H9 (cell line): ENCODE results near the gene UBE3A. TPM values are rescaled to one million over a fixed set of nuclear protein-coding genes. Genes with fewer than 3 reads are reported as not detected.

Experiments used
- DNase-seq: peaks from one replicate; pipeline ENCODE4 v3.0.0-alpha.2; 2017
- H2AFZ ChIP-seq: one replicate; pipeline ENCODE4 v1.6.1; 2013; ENCODE audit warnings: mild to moderate bottlenecking, low read length, control low read depth, moderate library complexity
- H2AK5ac ChIP-seq: 2 replicates; pipeline ENCODE4 v1.6.1; 2013; ENCODE audit warnings: low read length, control low read depth, mixed read lengths; ENCODE audit not compliant: insufficient read length
- H2BK120ac ChIP-seq: one replicate; pipeline ENCODE4 v1.6.1; 2013; ENCODE audit warnings: low read depth, mild to moderate bottlenecking, low read length, control low read depth, inconsistent platforms; ENCODE audit not compliant: poor library complexity, severe bottlenecking
- H2BK12ac ChIP-seq: 2 replicates; pipeline ENCODE4 v1.6.1; 2013; ENCODE audit warnings: low read length, control low read depth, mixed read lengths, low read depth; ENCODE audit not compliant: insufficient read length
- H2BK15ac ChIP-seq: 2 replicates; pipeline ENCODE4 v1.6.1; 2013; ENCODE audit warnings: low read depth, low read length, control low read depth
- H2BK20ac ChIP-seq: one replicate; pipeline ENCODE4 v1.6.1; 2013; ENCODE audit warnings: low read depth, mild to moderate bottlenecking, low read length, control low read depth, inconsistent platforms; ENCODE audit not compliant: poor library complexity, severe bottlenecking
- H2BK5ac ChIP-seq: 2 replicates; pipeline ENCODE4 v1.6.1; 2013; ENCODE audit warnings: low read length, control low read depth, mixed read lengths; ENCODE audit not compliant: insufficient read length
- H3K14ac ChIP-seq: 2 replicates; pipeline ENCODE4 v1.6.1; 2013; ENCODE audit warnings: low read length, control low read depth; ENCODE audit not compliant: insufficient read depth
- H3K18ac ChIP-seq: 2 replicates; pipeline ENCODE4 v1.6.1; 2013; ENCODE audit warnings: low read depth, mild to moderate bottlenecking, mixed read lengths, low read length, control low read depth; ENCODE audit not compliant: insufficient read length
- H3K23ac ChIP-seq: 2 replicates; pipeline ENCODE4 v1.6.1; 2013; ENCODE audit warnings: low read length, control low read depth, mixed read lengths, low read depth; ENCODE audit not compliant: insufficient read length
- H3K23me2 ChIP-seq: 2 replicates; pipeline ENCODE4 v1.6.1; 2013; ENCODE audit warnings: low read depth, mild to moderate bottlenecking, mixed read lengths, low read length, control low read depth; ENCODE audit not compliant: insufficient read length, poor library complexity, severe bottlenecking
- H3K27ac ChIP-seq: 2 replicates; pipeline ENCODE4 v1.5.1; 2013; ENCODE audit warnings: low read length, control low read depth, mixed read lengths, low read depth; ENCODE audit not compliant: insufficient read length
- H3K27me3 ChIP-seq: 2 replicates; pipeline ENCODE4 v1.6.1; 2013; ENCODE audit warnings: low read length, control low read depth, inconsistent platforms; ENCODE audit not compliant: insufficient read depth
- H3K4ac ChIP-seq: 2 replicates; pipeline ENCODE4 v1.6.1; 2013; ENCODE audit warnings: low read depth, mild to moderate bottlenecking, control low read depth, inconsistent platforms, low read length, moderate library complexity
- H3K4me1 ChIP-seq: 2 replicates; pipeline ENCODE4 v1.6.1; 2013; ENCODE audit warnings: low read length, control low read depth, inconsistent platforms; ENCODE audit not compliant: insufficient read depth
- H3K4me2 ChIP-seq: 2 replicates; pipeline ENCODE4 v1.6.1; 2013; ENCODE audit warnings: low read length, control low read depth, mixed read lengths; ENCODE audit not compliant: insufficient read length, insufficient read depth
- H3K56ac ChIP-seq: 2 replicates; pipeline ENCODE4 v1.6.1; 2013; ENCODE audit warnings: low read depth, mild to moderate bottlenecking, mixed read lengths, low read length, control low read depth; ENCODE audit not compliant: insufficient read length
- H3K79me1 ChIP-seq: 2 replicates; pipeline ENCODE4 v1.6.1; 2013; ENCODE audit warnings: low read depth, mild to moderate bottlenecking, moderate library complexity, low read length, control low read depth, inconsistent platforms; ENCODE audit not compliant: insufficient read depth, poor library complexity, severe bottlenecking
- H3K79me2 ChIP-seq: 2 replicates; pipeline ENCODE4 v1.6.1; 2013; ENCODE audit warnings: low read length, control low read depth, inconsistent platforms; ENCODE audit not compliant: insufficient read depth
- H3K9ac ChIP-seq: 2 replicates; pipeline ENCODE4 v1.6.1; 2013; ENCODE audit warnings: low read length, control low read depth, mixed read lengths; ENCODE audit not compliant: insufficient read length; ENCODE audit errors: extremely low read depth
- H3K9me3 ChIP-seq: one replicate; pipeline ENCODE4 v1.6.1; 2013; ENCODE audit warnings: low read depth, low read length, inconsistent platforms; ENCODE audit not compliant: control insufficient read depth
- H3T11ph ChIP-seq: one replicate; pipeline ENCODE4 v1.6.1; 2013; ENCODE audit warnings: mild to moderate bottlenecking, low read length, control low read depth, inconsistent platforms
- H4K20me1 ChIP-seq: one replicate; pipeline ENCODE4 v1.6.1; 2013; ENCODE audit not compliant: control insufficient read depth, insufficient read length, insufficient read depth
- H4K5ac ChIP-seq: 2 replicates; pipeline ENCODE4 v1.6.1; 2013; ENCODE audit warnings: low read depth, mild to moderate bottlenecking, mixed read lengths, low read length, control low read depth; ENCODE audit not compliant: insufficient read length
- H4K8ac ChIP-seq: replicated peaks from 2 replicates; pipeline ENCODE4 v1.6.1; 2013; ENCODE audit warnings: low read length, control low read depth, mixed read lengths, low read depth; ENCODE audit not compliant: insufficient read length
- H4K91ac ChIP-seq: 2 replicates; pipeline ENCODE4 v1.6.1; 2013; ENCODE audit warnings: low read depth, mild to moderate bottlenecking, moderate library complexity, mixed read lengths, low read length, control low read depth; ENCODE audit not compliant: insufficient read length
- H3K27ac Mint-ChIP-seq, 3 experiments: 2 replicates in 2 of 3; 3 replicates in 1 of 3; pipeline ENCODE4 v1.8.0; 2020 to 2021; ENCODE audit warnings: mixed read lengths in 3 of 3, mild to moderate bottlenecking in 1 of 3, moderate library complexity in 1 of 3
- H3K27me3 Mint-ChIP-seq: 2 replicates; pipeline ENCODE4 v1.8.0; 2021; ENCODE audit warnings: low read depth, mild to moderate bottlenecking, moderate library complexity, mixed read lengths
- H3K36me3 Mint-ChIP-seq, 3 experiments: 2 replicates in 2 of 3; 3 replicates in 1 of 3; pipeline ENCODE4 v1.8.0; 2020 to 2021; ENCODE audit warnings: low read depth in 3 of 3, mixed read lengths in 3 of 3; ENCODE audit not compliant: insufficient read depth in 1 of 3
- H3K4me1 Mint-ChIP-seq, 2 experiments: 2 replicates each; pipeline ENCODE4 v1.8.0; 2020; ENCODE audit warnings: mixed read lengths in 2 of 2
- H3K4me3 Mint-ChIP-seq, 2 experiments: 2 replicates in 1 of 2; 3 replicates in 1 of 2; pipeline ENCODE4 v1.8.0; 2020 to 2021; ENCODE audit warnings: mild to moderate bottlenecking in 2 of 2, mixed read lengths in 2 of 2, moderate library complexity in 1 of 2
- H3K9me3 Mint-ChIP-seq, 2 experiments: 2 replicates in 1 of 2; 3 replicates in 1 of 2; pipeline ENCODE4 v1.8.0; 2020; ENCODE audit warnings: mild to moderate bottlenecking in 2 of 2, mixed read lengths in 2 of 2, moderate library complexity in 1 of 2
- CTCF ChIP-seq: fragments of 200-600 bp; sonication (generic); conservative IDR thresholded peaks from 3 replicates; pipeline ENCODE4 v1.8.0; 2021; ENCODE audit warnings: antibody characterized with exemption, mild to moderate bottlenecking
- total RNA-seq: library from RNA; stranded (reverse); gene quantifications from 2 replicates; pipeline ENCODE4 v1.2.1, GENCODE V29; 2021

UBE3A gene
- total RNA-seq, 1 experiment from 2014 or later, result 108 TPM

- Histone ChIP-seq H3K14ac (no peak overlapping the region), H3K27me3 (no peaks in the 10 kb centered on the region), H3K18ac (no peak overlapping the region), H4K5ac (no peak overlapping the region), H3K56ac (no peak overlapping the region), H4K91ac (no peak overlapping the region), H3K23me2 (no peaks in the 10 kb centered on the region), H3K27ac (no peak overlapping the region), H2AFZ (no peak overlapping the region), H2BK20ac (no peak overlapping the region), H3T11ph (no peak overlapping the region), H2AK5ac (no peak overlapping the region), H2BK15ac (no peak overlapping the region), H3K4ac (no peak overlapping the region), H2BK5ac (no peak overlapping the region), H3K4me1 (peaks cover 4% of the 10 kb centered on the region; the same call in 1 of the 2 replicates), H3K9me3 (no peaks in the 10 kb centered on the region), H3K79me2 (no peaks in the 10 kb centered on the region; the same call in 1 of the 2 replicates), H2BK120ac (no peak overlapping the region), H2BK12ac (no peak overlapping the region), H3K9ac (no peak overlapping the region), H4K8ac (no peak overlapping the region), H3K79me1 (no peaks in the 10 kb centered on the region), H3K23ac (no peak overlapping the region), H3K4me2 (no peak overlapping the region), H4K20me1 (no peaks in the 10 kb centered on the region)
- Mint-ChIP-seq H3K36me3 (peaks cover 25 to 46% (median 40%) of the 10 kb centered on the region in 3 experiments), H3K9me3 (no peaks in the 10 kb centered on the region), H3K27me3 (no peaks in the 10 kb centered on the region), H3K4me3 (no peak overlapping the region), H3K27ac (no peak overlapping the region), H3K4me1 (peaks cover 28 to 35% of the 10 kb centered on the region in 2 experiments)
- no peak for DNase-seq
- TF ChIP-seq CTCF, result no peak
These were observed 37.3 kb downstream of the UBE3A start for GRCh38 chr15:25401501-25401900.
